Adrenal gland (tissue), 5 donors: ENCODE data around the gene FAM98C.

ENCODE experiments used
- CTCF ChIP-seq, 6 experiments: fragments of 450-650 bp in 4 of 6; fragments of 200-600 bp in 2 of 6; sonication (generic) in 1 of 6; IDR thresholded peaks; 1 replicate in 5 of 6; 2 replicates in 1 of 6; pipeline versions ENCODE4 v1.5.1 to v1.8.0; 2016 to 2021; ENCODE audit warnings: antibody characterized with exemption in 6 of 6, mild to moderate bottlenecking in 2 of 6, moderate library complexity in 1 of 6
- POLR2A ChIP-seq, 2 donors: fragments of 450-650 bp; IDR thresholded peaks; one replicate each; pipeline ENCODE4 v1.6.1; 2017; ENCODE audit warnings: antibody characterized with exemption in 2 of 2, mild to moderate bottlenecking in 2 of 2, moderate library complexity in 1 of 2
- donor health status: DM: no; HTN: no; CAD: no.

- TF ChIP-seq CTCF (IDR thresholded peaks at IDR 0.05) (no peak), POLR2A (IDR thresholded peaks at IDR 0.05) (no peak)
Observed at GRCh38 chr19:38386971-38387549, 15.8 kb upstream of the FAM98C start.
